Pancreas (tissue), 10 donors: ENCODE data around the gene LRRC45. TPM values are rescaled to one million over a fixed set of nuclear protein-coding genes. Genes with fewer than 3 reads are reported as not detected.

ENCODE experiments used
- ATAC-seq, 4 donors: fragments of 200-7000 bp; cut with Tn5 transposase; one replicate each; pipeline versions ENCODE4 v1.8.0 to v1.9.1; 2020; ENCODE audit warnings: mild to moderate bottlenecking in 4 of 4, moderate library complexity in 4 of 4
- DNase-seq, 6 donors: peaks; one replicate each; pipeline ENCODE4 v3.0.0-alpha.2; 2020
- FAIRE-seq: peaks from 2 replicates; lab custom pipeline; 2012; peaks lifted over from hg19 to GRCh38; lab: Jason Lieb, UNC
- H3K27ac ChIP-seq, 4 donors: fragments of 200-600 bp; sonication (generic); 1 replicate in 3 of 4; 2 replicates in 1 of 4; pipeline versions ENCODE4 v1.5.0 to v1.8.0; 2020
- H3K27me3 ChIP-seq, 4 donors: fragments of 200-600 bp; one replicate each; pipeline ENCODE4 v1.8.0; 2021
- H3K36me3 ChIP-seq, 3 donors: fragments of 200-600 bp; sonication (generic) in 1 of 3; one replicate each; pipeline versions ENCODE4 v1.5.0 to v1.8.0; 2020 to 2021
- H3K4me1 ChIP-seq, 3 donors: fragments of 200-600 bp; one replicate each; pipeline ENCODE4 v1.8.0; 2021
- H3K4me3 ChIP-seq, 4 donors: fragments of 200-600 bp; sonication (generic) in 2 of 4; one replicate each; pipeline versions ENCODE4 v1.5.0 to v1.8.0; 2020 to 2021
- H3K9me3 ChIP-seq, 4 donors: fragments of 200-600 bp; one replicate each; pipeline ENCODE4 v1.8.0; 2021
- CTCF ChIP-seq, 4 donors: fragments of 200-600 bp; sonication (generic) in 3 of 4; IDR thresholded peaks; one replicate each; pipeline versions ENCODE4 v1.5.0 to v1.8.0; 2021; ENCODE audit warnings: antibody characterized with exemption in 4 of 4
- WGBS, 2 donors: extraction: QIAGEN DNeasy Blood & Tissue Kit; methylation state at CpG; one replicate each; pipeline ENCODE4 v1.1.7; 2013; 5-methylcytosine and 5-hydroxymethylcytosine counted together
- intact Hi-C, 3 donors: fragments of 100-400 bp; cut with DNase I; formaldehyde crosslinking; loops; one replicate each; pipeline versions ENCODE4 v1.11.1 to v1.14.2; 2022
- polyA plus RNA-seq, 2 donors: library from polyadenylated mRNA; stranded (reverse); fragments of 200-250 nt; gene quantifications; one replicate each; pipeline ENCODE4 v1.2.3, GENCODE V29; 2013
- total RNA-seq, 6 donors: library from RNA; stranded (reverse); fragmentation: NEBNext Ultra II Directional in 4 of 6; extraction: Animal tissue kit (Norgen Biotek cat#: 25700) in 4 of 6; gene quantifications; one replicate each; pipeline versions ENCODE4 v1.2.1 to v1.2.4, GENCODE V29; 2021 to 2023
- donor health status: healthy with polysubstance abuse.
- donor health status: DM: no; HTN: no; CAD: no; lungs with moderate emphysema.
- donor health status: DM: no; HTN: no; CAD: no.
- donor health status: control.
- donor health status: control.
- donor health status: Bipolar disorder and iron deficiency.
- donor health status: DM: yes; HTN: yes; CAD: no.
- donor health status: DM: no; HTN: no; CAD: no.
- donor health status: DM: no; HTN: no; CAD: no.
- donor health status: DM: yes; HTN: yes; CAD: no.

Gene LRRC45
- total and polyA plus RNA-seq, 8 donors: 5.3 to 21.6 (median 7.0) TPM

- peak in 3 of 4 donors; percentile 34 to 43 (median 35) for ATAC-seq
- Histone ChIP-seq H3K27ac (no peak overlapping the region), H3K4me1 (peaks cover 9 to 14% (median 14%) of the 10 kb centered on the region in 3 donors), H3K36me3 (no peaks in the 10 kb centered on the region), H3K4me3 (peak overlapping the region in 1 of 4 donors; percentile 95), H3K9me3 (no peaks in the 10 kb centered on the region), H3K27me3 (no peaks in the 10 kb centered on the region)
- FAIRE-seq: no peak
- TF ChIP-seq CTCF (IDR thresholded peaks at IDR 0.05): peak; percentile 15 to 71 (median 50)
- 17 to 18% methylated on average over 25 of the region's 25 CpGs for WGBS, 2 donors
- DNase-seq: peak; percentile 68 to 92 (median 78)
- intact Hi-C loops: loop anchor here in 1 of 3 donors (10.0 kb wide), 1 partner anchor 133 kb away; no protein-coding TSS in a partner anchor
Measured at GRCh38 chr17:82021107-82021899, 1.8 kb upstream of the LRRC45 start.

DNA sequence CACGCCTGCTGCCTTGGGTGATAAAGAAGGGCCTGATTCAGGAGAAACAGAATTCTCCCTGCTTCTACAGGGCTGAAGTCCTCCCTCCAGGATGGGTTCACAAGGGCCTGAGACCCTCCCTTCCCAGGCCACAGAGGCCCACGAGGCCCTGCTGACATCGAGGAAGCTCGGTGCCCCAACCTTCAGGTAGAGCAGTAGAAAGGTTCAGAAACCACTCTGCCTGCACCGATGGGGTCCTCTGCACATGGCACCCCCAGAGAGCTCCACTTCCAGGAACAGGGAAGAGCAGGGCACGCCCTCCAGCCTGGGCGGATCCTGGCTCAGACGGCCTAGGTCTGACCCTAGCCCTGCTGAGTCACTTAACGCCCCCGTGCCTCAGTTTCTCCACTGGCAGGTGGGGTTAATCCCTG is 1.2 kb upstream of the LRRC45 start:
- Histone ChIP-seq H3K4me3 (peak overlapping the region; percentile 91 to 96 (median 94)), H3K9me3 (no peaks in the 10 kb centered on the region), H3K4me1 (peaks cover 9 to 14% (median 14%) of the 10 kb centered on the region in 3 donors), H3K27me3 (no peaks in the 10 kb centered on the region), H3K36me3 (no peaks in the 10 kb centered on the region), H3K27ac (no peak overlapping the region)
- no peak for DNase-seq
- WGBS, 2 donors: 4 to 10% methylated on average over 10 of the region's 10 CpGs
- no peak for TF ChIP-seq CTCF (IDR thresholded peaks at IDR 0.05)
- FAIRE-seq: no peak
- intact Hi-C loops: loop anchor here in 1 of 3 donors (10.0 kb wide), 1 partner anchor 133 kb away; no protein-coding TSS in a partner anchor
- no peak for ATAC-seq

DNA sequence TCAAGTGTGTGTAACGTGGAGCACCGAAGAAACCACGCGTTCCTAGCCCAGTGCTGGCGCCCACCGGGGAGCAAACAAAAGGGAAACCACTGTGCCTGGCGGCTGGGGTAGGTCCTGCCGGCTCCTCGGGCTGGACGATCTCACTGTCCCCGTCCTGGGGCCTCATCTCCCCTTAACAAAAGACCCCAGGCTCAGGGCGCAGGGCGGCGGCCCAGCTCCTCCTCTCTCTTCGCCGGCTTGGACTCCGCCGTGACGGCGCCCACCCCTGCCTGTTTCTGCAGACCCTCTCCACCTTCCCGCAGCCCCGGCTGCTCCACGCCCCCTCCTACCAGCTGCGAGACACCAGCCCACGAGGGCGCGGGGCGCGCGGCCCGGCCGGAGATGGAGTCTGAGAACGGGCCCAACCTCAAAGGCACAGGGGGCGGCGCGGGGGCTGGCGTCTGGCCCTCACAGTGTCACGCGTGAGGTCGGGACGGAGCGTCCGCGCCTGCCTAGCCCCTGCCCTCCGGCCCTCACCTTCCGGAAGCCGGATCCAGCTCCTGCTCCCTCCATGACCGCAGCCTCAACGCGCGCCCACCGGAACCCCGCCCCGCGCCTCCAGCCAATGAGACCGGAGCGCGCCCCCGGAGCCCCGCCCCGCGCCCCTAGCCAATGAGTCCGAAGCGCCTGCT is 660 bp upstream of the LRRC45 start, which contains the start of gene CENPX:
TSS of gene CENPX (minus strand) at position 569 of the 671 bp plus-strand sequence. CDS start at position 552, 17 bp downstream.
- DNase-seq (no peak), ATAC-seq (no peak), FAIRE-seq (no peak)
- WGBS, 2 donors: 1% methylated on average over 60 to 64 of the region's 64 CpGs
- intact Hi-C loops: loop anchor here in 1 of 3 donors (10.0 kb wide), 1 partner anchor 132 kb away; no protein-coding TSS in a partner anchor
- Histone ChIP-seq H3K9me3 (no peaks in the 10 kb centered on the region), H3K27ac (peak within 1 kb of the TSS in 3 of 4 donors; percentile 50 to 58 (median 57)), H3K4me1 (peaks cover 9 to 14% (median 14%) of the 10 kb centered on the region in 3 donors), H3K36me3 (no peaks in the 10 kb centered on the region), H3K4me3 (peak within 1 kb of the TSS; percentile 92 to 96 (median 94)), H3K27me3 (no peaks in the 10 kb centered on the region)
- TF ChIP-seq CTCF (IDR thresholded peaks at IDR 0.05): no peak

DNA sequence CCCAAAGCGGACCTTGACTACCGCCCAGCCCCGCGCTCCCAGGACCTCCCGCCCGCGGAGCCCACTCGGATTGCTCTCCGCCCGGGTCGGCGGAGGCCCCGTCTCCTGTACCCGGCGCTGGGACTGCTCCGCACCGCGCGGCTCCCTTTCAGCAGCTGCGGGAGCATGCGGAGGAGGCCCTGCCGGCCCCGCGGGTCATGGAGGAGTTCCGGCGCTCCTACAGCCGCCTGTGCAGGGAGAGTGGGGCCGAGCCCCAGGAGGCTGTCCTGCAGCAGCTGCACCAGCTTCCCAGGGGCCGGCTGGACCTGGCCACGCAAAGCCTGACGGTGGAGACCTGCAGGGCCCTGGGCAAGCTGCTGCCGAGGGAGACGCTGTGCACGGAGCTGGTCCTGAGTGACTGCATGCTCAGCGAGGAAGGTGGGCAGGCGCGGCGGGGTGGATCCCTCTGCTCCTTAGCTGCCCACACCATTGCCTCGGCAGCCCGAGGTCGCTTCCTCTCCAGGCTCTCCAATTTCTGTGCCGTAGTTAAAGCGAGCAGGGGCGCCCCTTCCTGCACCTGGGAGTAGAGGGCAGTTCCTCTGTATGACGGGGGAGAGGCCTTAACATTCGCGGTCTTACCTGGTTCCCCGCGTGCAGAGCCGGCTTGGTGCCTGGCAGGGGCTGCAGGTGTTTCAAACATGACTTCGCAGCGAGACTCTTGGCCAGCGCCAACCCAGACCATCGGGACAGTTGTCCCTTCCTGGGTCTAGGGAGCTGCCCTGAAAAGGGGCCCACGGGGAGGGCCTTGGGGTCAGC is 539 bp downstream of the LRRC45 start:
- Histone ChIP-seq H3K9me3 (no peaks in the 10 kb centered on the region), H3K27ac (no peak overlapping the region), H3K4me3 (peak overlapping the region; percentile 73 to 95 (median 91)), H3K4me1 (peaks cover 9 to 14% (median 11%) of the 10 kb centered on the region in 3 donors), H3K27me3 (no peaks in the 10 kb centered on the region), H3K36me3 (no peaks in the 10 kb centered on the region)
- no peak for TF ChIP-seq CTCF (IDR thresholded peaks at IDR 0.05)
- DNase-seq: peak in 4 of 6 donors; percentile 37 to 74 (median 61)
- FAIRE-seq: no peak
- WGBS, 2 donors: 2 to 3% methylated on average over 44 to 55 of the region's 55 CpGs
- intact Hi-C loops: loop anchor here in 1 of 3 donors (10.0 kb wide), 1 partner anchor 131 kb away; no protein-coding TSS in a partner anchor
- peak; percentile 2 to 22 (median 6) for ATAC-seq
